PC-3 (cell line): Measurements from ENCODE around the gene C16orf95.

Experiments used
- EZH2 ChIP-seq: fragments of 300-600 bp; sonication (generic); IDR thresholded peaks from one replicate; pipeline ENCODE4 v1.6.1; 2017; ENCODE audit warnings: antibody characterized with exemption, mild to moderate bottlenecking, low read length; ENCODE audit not compliant: unreplicated experiment
- EZH2phosphoT487 ChIP-seq: fragments of 300-600 bp; sonication (generic); IDR thresholded peaks from 2 replicates; pipeline ENCODE4 v1.6.1; 2018; ENCODE audit warnings: mild to moderate bottlenecking, antibody characterized with exemption, low read length, borderline replicate concordance
- TF ChIP-seq, protein P1 (sequence below): fragments of 300-600 bp; sonication (generic); conservative IDR thresholded peaks from 2 replicates; pipeline ENCODE4 v1.5.1; 2017; ENCODE audit warnings: antibody characterized with exemption, low read depth, mild to moderate bottlenecking, low read length

DNA sequence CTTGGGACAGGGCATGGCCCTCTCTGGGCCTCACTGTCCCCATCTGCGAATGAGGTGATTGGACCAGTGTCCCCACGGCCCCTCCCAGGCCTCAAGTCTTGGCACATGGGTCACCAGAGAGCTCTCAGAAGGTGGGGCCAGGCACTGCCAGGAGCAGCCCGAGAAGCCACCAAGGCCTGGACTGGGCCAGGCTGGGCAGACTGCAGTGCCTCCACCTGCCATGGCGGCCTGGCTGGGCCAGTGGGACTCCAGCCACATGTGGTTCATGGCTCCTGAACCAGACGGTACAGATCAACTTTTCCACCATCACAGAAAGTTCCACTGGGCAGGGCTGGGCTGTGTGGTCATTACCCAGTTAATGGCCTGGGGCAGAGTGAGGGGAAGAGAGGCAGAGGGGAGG, 19.8 kb downstream of the C16orf95 start:
- TF ChIP-seq, protein P1, sequence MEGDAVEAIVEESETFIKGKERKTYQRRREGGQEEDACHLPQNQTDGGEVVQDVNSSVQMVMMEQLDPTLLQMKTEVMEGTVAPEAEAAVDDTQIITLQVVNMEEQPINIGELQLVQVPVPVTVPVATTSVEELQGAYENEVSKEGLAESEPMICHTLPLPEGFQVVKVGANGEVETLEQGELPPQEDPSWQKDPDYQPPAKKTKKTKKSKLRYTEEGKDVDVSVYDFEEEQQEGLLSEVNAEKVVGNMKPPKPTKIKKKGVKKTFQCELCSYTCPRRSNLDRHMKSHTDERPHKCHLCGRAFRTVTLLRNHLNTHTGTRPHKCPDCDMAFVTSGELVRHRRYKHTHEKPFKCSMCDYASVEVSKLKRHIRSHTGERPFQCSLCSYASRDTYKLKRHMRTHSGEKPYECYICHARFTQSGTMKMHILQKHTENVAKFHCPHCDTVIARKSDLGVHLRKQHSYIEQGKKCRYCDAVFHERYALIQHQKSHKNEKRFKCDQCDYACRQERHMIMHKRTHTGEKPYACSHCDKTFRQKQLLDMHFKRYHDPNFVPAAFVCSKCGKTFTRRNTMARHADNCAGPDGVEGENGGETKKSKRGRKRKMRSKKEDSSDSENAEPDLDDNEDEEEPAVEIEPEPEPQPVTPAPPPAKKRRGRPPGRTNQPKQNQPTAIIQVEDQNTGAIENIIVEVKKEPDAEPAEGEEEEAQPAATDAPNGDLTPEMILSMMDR: no peak
- no peak for TF ChIP-seq EZH2
- TF ChIP-seq EZH2phosphoT487: no peak
